GM13976 (cell line): ENCODE results near the gene MRPL51.

Source experiments
- DNase-seq: peaks from one replicate; pipeline ENCODE4 v3.0.0; 2012; ENCODE audit warnings: low spot score
- CTCF ChIP-seq: IDR thresholded peaks from 2 replicates; pipeline ENCODE4 v1.5.1; 2012; ENCODE audit warnings: borderline replicate concordance, mild to moderate bottlenecking; ENCODE audit not compliant: insufficient read depth; ENCODE audit errors: extremely low read depth, missing control alignments, control extremely low read depth
- in situ Hi-C: fragments of 300-500 bp; cut with MboI; formaldehyde crosslinking; loops from one replicate; pipeline ENCODE4 v1.12.0; 2022; ENCODE audit warnings: low sequenced_read_pairs, mixed read lengths, inconsistent platforms; ENCODE audit not compliant: unreplicated experiment

MRPL51 gene

DNA sequence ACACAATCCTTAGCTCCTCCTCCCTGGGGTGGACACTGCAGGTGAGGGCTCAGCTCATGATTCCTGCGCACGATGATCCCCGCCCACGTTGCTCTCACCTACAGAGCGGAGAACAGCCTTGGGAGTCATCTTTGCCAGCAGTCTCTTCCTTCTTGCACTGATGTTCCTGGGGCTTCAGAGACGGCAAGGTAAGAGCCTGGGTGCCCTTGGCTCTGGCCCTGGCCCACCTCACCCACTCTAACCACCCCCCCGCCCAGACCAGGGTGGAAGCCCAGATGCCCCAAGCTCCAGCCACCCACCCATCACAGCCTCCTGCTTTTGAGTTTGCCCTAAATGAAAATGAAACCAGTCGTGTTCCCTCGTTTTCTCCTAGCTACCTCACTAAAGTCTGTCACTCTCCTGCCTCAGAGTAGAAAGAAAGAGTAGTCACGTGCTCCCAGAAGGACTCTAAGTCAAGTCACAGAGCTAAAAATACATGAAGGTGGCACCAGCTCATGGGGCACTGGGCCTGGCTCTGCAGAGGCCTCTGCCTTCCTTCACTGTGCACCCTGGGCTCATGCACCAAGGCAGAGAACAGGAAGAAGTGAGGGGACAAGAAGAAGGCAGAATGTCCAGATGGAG lies 32.2 kb downstream of the MRPL51 start:
- no peak for DNase-seq
- in situ Hi-C loops, result no loop called here
- no peak for TF ChIP-seq CTCF

- in situ Hi-C loops, result no loop called here
- no peak for DNase-seq
These were observed 34.1 kb downstream of the MRPL51 start for GRCh38 chr12:6459004-6459337.

DNA sequence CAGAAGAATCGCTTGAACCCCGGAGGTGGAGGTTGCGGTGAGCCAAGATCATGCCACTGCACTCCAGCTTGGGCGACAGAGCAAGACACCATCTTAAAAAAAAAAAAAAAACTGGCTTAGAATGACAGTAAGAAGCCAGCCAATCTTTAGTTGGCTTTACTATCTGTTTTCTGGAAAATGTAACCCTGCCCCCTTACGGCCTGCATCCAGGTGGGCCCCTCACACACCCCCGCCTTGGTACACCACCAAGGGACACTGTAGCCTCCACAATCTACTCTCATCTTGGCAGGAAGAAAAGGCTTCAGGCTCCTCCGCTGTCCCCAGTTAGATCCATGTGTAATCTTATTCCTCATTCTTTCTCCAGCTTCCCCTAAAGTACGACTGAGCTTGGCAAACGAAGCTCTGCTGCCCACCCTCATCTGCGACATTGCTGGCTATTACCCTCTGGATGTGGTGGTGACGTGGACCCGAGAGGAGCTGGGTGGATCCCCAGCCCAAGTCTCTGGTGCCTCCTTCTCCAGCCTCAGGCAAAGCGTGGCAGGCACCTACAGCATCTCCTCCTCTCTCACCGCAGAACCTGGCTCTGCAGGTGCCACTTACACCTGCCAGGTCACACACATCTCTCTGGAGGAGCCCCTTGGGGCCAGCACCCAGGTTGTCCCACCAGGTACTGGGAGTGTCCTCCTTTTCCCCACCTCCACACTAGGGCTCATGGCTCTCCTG lies 34.6 kb downstream of the MRPL51 start:
- no peak for TF ChIP-seq CTCF
- no peak for DNase-seq
- in situ Hi-C loops, result no loop called here

More at GRCh38 chr12:6459004-6459337, 34.1 kb downstream of the MRPL51 start:
- no peak for TF ChIP-seq CTCF

DNA sequence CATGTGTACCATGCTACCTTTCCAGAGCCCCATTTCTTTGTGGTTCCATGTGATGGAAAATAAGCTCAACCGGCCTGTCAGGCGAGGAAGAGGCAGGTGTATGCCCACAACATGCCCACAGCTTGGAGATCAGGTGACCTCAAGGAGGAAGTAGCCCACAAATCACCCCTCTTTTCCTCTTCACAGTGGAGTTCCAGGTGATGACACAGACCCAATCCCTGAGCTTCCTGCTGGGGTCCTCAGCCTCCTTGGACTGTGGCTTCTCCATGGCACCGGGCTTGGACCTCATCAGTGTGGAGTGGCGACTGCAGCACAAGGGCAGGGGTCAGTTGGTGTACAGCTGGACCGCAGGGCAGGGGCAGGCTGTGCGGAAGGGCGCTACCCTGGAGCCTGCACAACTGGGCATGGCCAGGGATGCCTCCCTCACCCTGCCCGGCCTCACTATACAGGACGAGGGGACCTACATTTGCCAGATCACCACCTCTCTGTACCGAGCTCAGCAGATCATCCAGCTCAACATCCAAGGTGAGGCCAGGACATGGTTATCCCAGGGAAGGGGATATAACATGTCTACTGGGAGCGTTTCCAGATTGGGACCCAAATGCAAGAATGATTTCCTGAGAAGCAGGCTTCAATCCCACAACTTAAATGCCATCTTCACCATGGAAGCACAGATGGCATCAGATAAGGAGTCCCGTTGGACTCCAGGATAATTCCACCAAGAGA lies 35.7 kb downstream of the MRPL51 start:
- no peak for DNase-seq
- in situ Hi-C loops, result no loop called here
- no peak for TF ChIP-seq CTCF

GRCh38 chr12:6452944-6453630 lies 40.0 kb downstream of the MRPL51 start:
- in situ Hi-C loops, result no loop called here
- TF ChIP-seq CTCF, result no peak
- no peak for DNase-seq

GRCh38 chr12:6452245-6452943 lies 40.7 kb downstream of the MRPL51 start:
- TF ChIP-seq CTCF, result no peak
- no peak for DNase-seq
- in situ Hi-C loops, result no loop called here
